Measurements from ENCODE around the gene RNF128. TPM values are rescaled to one million over a fixed set of nuclear protein-coding genes. Genes with fewer than 3 reads are reported as not detected.
"Not testable (repeated sequence)": the region's sequence is repeated elsewhere in the genome, so short reads cannot be mapped to it uniquely, and the experiment has no call there.

Gene RNF128
- total RNA-seq, 1 experiment from 2014 or later = 0.17 TPM

- ChIA-PET POLR2A (ENCODE audit: unreplicated experiment) (no interaction called here), CTCF (no interaction called here)
- no peaks in the 10 kb centered on the region for H3K9me3 ChIP-seq (ENCODE audit: insufficient read depth, low read depth)
- H3K4me2 ChIP-seq = no peak overlapping the region
- H3K9me2 ChIP-seq (ENCODE audit: insufficient read depth) = no peaks in the 10 kb centered on the region
- TF ChIP-seq EZH2 (IDR thresholded peaks at IDR 0.05; ENCODE audit: low read depth) = no peak
- no peak for TF ChIP-seq CTCF (conservative IDR thresholded peaks at IDR 0.05)
- H3K4me3 ChIP-seq = no peak overlapping the region
- no peak overlapping the region for H3K27ac ChIP-seq
- H3K27me3 ChIP-seq (ENCODE audit: insufficient read depth, low read depth) = no peaks in the 10 kb centered on the region
- H3K79me2 ChIP-seq (ENCODE audit: low read depth) = no peaks in the 10 kb centered on the region
- H2AFZ ChIP-seq = no peak overlapping the region
- intact Hi-C loops (cut with micrococcal nuclease; ENCODE audit: unreplicated experiment) = no loop called here
- H4K20me1 ChIP-seq (ENCODE audit: insufficient read depth) = no peaks in the 10 kb centered on the region
- no peaks in the 10 kb centered on the region for H3K4me1 ChIP-seq (replicated peaks; ENCODE audit: insufficient read depth)
- no peaks in the 10 kb centered on the region for H3K36me3 ChIP-seq (ENCODE audit: low read depth)
- DNase-seq = no peak
- BruUV-seq (replicated peaks) = no TSS peak
- no peaks in the 10 kb centered on the region for H3F3A ChIP-seq (ENCODE audit: insufficient read depth, low read depth)
These were observed 21.9 kb downstream of the RNF128 start for GRCh38 chrX:106748377-106748776.

- ChIA-PET POLR2A (ENCODE audit: unreplicated experiment) (no interaction called here), CTCF (interaction anchor here (0.7 kb wide), 1 partner anchor 236 kb away, joined by 3 read pairs; no protein-coding TSS in a partner anchor)
- intact Hi-C loops (cut with micrococcal nuclease; ENCODE audit: unreplicated experiment) = no loop called here
- no peak for DNase-seq
- H3F3A ChIP-seq (ENCODE audit: insufficient read depth, low read depth) = no peaks in the 10 kb centered on the region
- no peaks in the 10 kb centered on the region for H3K9me3 ChIP-seq (ENCODE audit: insufficient read depth, low read depth)
- no peaks in the 10 kb centered on the region for H3K36me3 ChIP-seq (ENCODE audit: low read depth)
- no peaks in the 10 kb centered on the region for H3K27me3 ChIP-seq (ENCODE audit: insufficient read depth, low read depth)
- H4K20me1 ChIP-seq (ENCODE audit: insufficient read depth) = no peaks in the 10 kb centered on the region
- H3K79me2 ChIP-seq (ENCODE audit: low read depth) = no peaks in the 10 kb centered on the region
- no peak overlapping the region for H2AFZ ChIP-seq
- no peak overlapping the region for H3K4me3 ChIP-seq
- H3K27ac ChIP-seq = no peak overlapping the region
- BruUV-seq (replicated peaks) = no TSS peak
- TF ChIP-seq EZH2 (IDR thresholded peaks at IDR 0.05; ENCODE audit: low read depth) (no peak), CTCF (conservative IDR thresholded peaks at IDR 0.05) (no peak)
- H3K9me2 ChIP-seq (ENCODE audit: insufficient read depth) = no peaks in the 10 kb centered on the region
- no peak overlapping the region for H3K4me2 ChIP-seq
- H3K4me1 ChIP-seq (replicated peaks; ENCODE audit: insufficient read depth) = no peaks in the 10 kb centered on the region
These were observed 24.9 kb downstream of the RNF128 start for GRCh38 chrX:106751407-106751806.

- Histone ChIP-seq H3K36me3 (ENCODE audit: low read depth) (no peaks in the 10 kb centered on the region), H3K9me2 (ENCODE audit: insufficient read depth) (no peaks in the 10 kb centered on the region), H3K4me1 (replicated peaks; ENCODE audit: insufficient read depth) (no peaks in the 10 kb centered on the region), H4K20me1 (ENCODE audit: insufficient read depth) (no peaks in the 10 kb centered on the region), H3F3A (ENCODE audit: insufficient read depth, low read depth) (no peaks in the 10 kb centered on the region), H3K9me3 (ENCODE audit: insufficient read depth, low read depth) (no peaks in the 10 kb centered on the region), H3K27ac (no peak overlapping the region), H3K4me3 (no peak overlapping the region), H3K27me3 (ENCODE audit: insufficient read depth, low read depth) (no peaks in the 10 kb centered on the region), H3K79me2 (ENCODE audit: low read depth) (no peaks in the 10 kb centered on the region), H2AFZ (no peak overlapping the region), H3K4me2 (no peak overlapping the region)
- intact Hi-C loops (cut with micrococcal nuclease; ENCODE audit: unreplicated experiment) = no loop called here
- DNase-seq = no peak
- CTCF ChIA-PET = no interaction called here
- TF ChIP-seq CTCF (conservative IDR thresholded peaks at IDR 0.05) (peak; percentile 39), EZH2 (IDR thresholded peaks at IDR 0.05; ENCODE audit: low read depth) (no peak)
- POLR2A ChIA-PET (ENCODE audit: unreplicated experiment) = no interaction called here
- no TSS peak for BruUV-seq (replicated peaks)
These were observed 25.7 kb downstream of the RNF128 start for GRCh38 chrX:106752101-106752678.

GRCh38 chrX:106769288-106769687 lies 42.8 kb downstream of the RNF128 start:
- DNase-seq, H3K27ac ChIP-seq: not testable (repeated sequence)

More at GRCh38 chrX:106769288-106769687, 42.8 kb downstream of the RNF128 start:
- intact Hi-C loops (cut with micrococcal nuclease; ENCODE audit: unreplicated experiment); H2AFZ ChIP-seq; H3K4me3 ChIP-seq; H3K9me2 ChIP-seq (ENCODE audit: insufficient read depth); H3K4me1 ChIP-seq (replicated peaks; ENCODE audit: insufficient read depth); H3K36me3 ChIP-seq (ENCODE audit: low read depth); POLR2A ChIA-PET (ENCODE audit: unreplicated experiment); CTCF ChIA-PET; H4K20me1 ChIP-seq (ENCODE audit: insufficient read depth); H3K79me2 ChIP-seq (ENCODE audit: low read depth); H3K4me2 ChIP-seq; H3F3A ChIP-seq (ENCODE audit: insufficient read depth, low read depth); BruUV-seq (replicated peaks); H3K9me3 ChIP-seq (ENCODE audit: insufficient read depth, low read depth); H3K27me3 ChIP-seq (ENCODE audit: insufficient read depth, low read depth): not testable (repeated sequence)

All from PC-9 (cell line).